DND-41 (cell line): ENCODE data around the gene ALCAM.
"Not testable (repeated sequence)": the region's sequence is repeated elsewhere in the genome, so short reads cannot be mapped to it uniquely, and the experiment has no call there.

Experiments
- ATAC-seq: fragments of 200-7000 bp; cut with Tn5 transposase; 3 replicates; pipeline ENCODE4 v1.9.1; 2021; ENCODE audit warnings: low read depth; ENCODE audit not compliant: insufficient read depth
- DNase-seq: peaks from one replicate; pipeline ENCODE4 v3.0.0-alpha.2; 2020
- H2AFZ ChIP-seq: 2 replicates; pipeline ENCODE4 v1.6.0; 2012; ENCODE audit warnings: low read depth, low read length
- H3K27ac ChIP-seq: 2 replicates; pipeline ENCODE4 v1.5.1; 2012; ENCODE audit warnings: low read length, inconsistent platforms
- H3K27me3 ChIP-seq: fragments of 200-600 bp; sonication (generic); 2 replicates; pipeline ENCODE4 v1.6.0; 2012; ENCODE audit warnings: low read length, mild to moderate bottlenecking, inconsistent platforms; ENCODE audit not compliant: insufficient read depth, poor library complexity
- H3K36me3 ChIP-seq: 2 replicates; pipeline ENCODE4 v1.5.1; 2012; ENCODE audit warnings: low read length, inconsistent platforms; ENCODE audit not compliant: insufficient read depth
- H3K4me1 ChIP-seq: 2 replicates; pipeline ENCODE4 v1.5.1; 2012; ENCODE audit warnings: mild to moderate bottlenecking, low read length; ENCODE audit not compliant: insufficient read depth
- H3K4me2 ChIP-seq: 2 replicates; pipeline ENCODE4 v1.6.0; 2012; ENCODE audit warnings: mild to moderate bottlenecking, moderate library complexity, low read length, inconsistent platforms; ENCODE audit not compliant: insufficient read depth
- H3K4me3 ChIP-seq, 2 experiments: fragments of 200-600 bp in 1 of 2; shearing (Covaris generic) in 1 of 2; 2 replicates each; pipeline ENCODE4 v1.5.1; 2012 to 2016; ENCODE audit warnings: inconsistent platforms in 2 of 2, low read length in 2 of 2, mild to moderate bottlenecking in 2 of 2, low read depth in 1 of 2, moderate library complexity in 1 of 2
- H3K79me2 ChIP-seq: 2 replicates; pipeline ENCODE4 v1.6.0; 2012; ENCODE audit warnings: low read length, inconsistent platforms; ENCODE audit not compliant: insufficient read depth
- H3K9ac ChIP-seq: 2 replicates; pipeline ENCODE4 v1.6.0; 2012; ENCODE audit warnings: low read depth, mild to moderate bottlenecking, inconsistent platforms, low read length, moderate library complexity
- H3K9me3 ChIP-seq: 2 replicates; pipeline ENCODE4 v1.5.1; 2012; ENCODE audit warnings: low read length, moderate library complexity, mild to moderate bottlenecking, inconsistent platforms; ENCODE audit not compliant: insufficient read depth, severe bottlenecking
- H4K20me1 ChIP-seq: 2 replicates; pipeline ENCODE4 v1.6.0; 2012; ENCODE audit warnings: low read length; ENCODE audit not compliant: insufficient read depth
- CTCF ChIP-seq: IDR thresholded peaks from 2 replicates; pipeline ENCODE4 v1.5.1; 2012; ENCODE audit warnings: borderline replicate concordance, low read length, moderate library complexity, mild to moderate bottlenecking; ENCODE audit not compliant: poor library complexity, severe bottlenecking; ENCODE audit errors: extremely low read depth
- EZH2 ChIP-seq: IDR thresholded peaks from 3 replicates; pipeline ENCODE4 v1.6.1; 2012; ENCODE audit warnings: borderline replicate concordance, low read depth, mild to moderate bottlenecking, moderate library complexity, low read length, inconsistent platforms; ENCODE audit not compliant: severe bottlenecking

Gene ALCAM

GRCh38 chr3:105598042-105598796 is 231.5 kb downstream of the ALCAM start:
- H3K27me3 ChIP-seq = no peaks in the 10 kb centered on the region
- no peaks in the 10 kb centered on the region for H3K79me2 ChIP-seq
- no peaks in the 10 kb centered on the region for H3K36me3 ChIP-seq
- no peak overlapping the region for H3K9ac ChIP-seq
- H3K4me2 ChIP-seq = no peak overlapping the region
- no peaks in the 10 kb centered on the region for H3K9me3 ChIP-seq
- H4K20me1 ChIP-seq = no peaks in the 10 kb centered on the region
- DNase-seq (no peak), ATAC-seq (no peak)
- H3K27ac ChIP-seq = no peak overlapping the region
- TF ChIP-seq CTCF (no peak), EZH2 (no peak)
- no peaks in the 10 kb centered on the region for H3K4me1 ChIP-seq
- no peak overlapping the region for H3K4me3 ChIP-seq
- no peak overlapping the region for H2AFZ ChIP-seq

- Histone ChIP-seq H3K4me1 (no peaks in the 10 kb centered on the region), H3K9me3 (no peaks in the 10 kb centered on the region), H3K27me3 (no peaks in the 10 kb centered on the region), H3K9ac (no peak overlapping the region), H2AFZ (no peak overlapping the region), H3K27ac (no peak overlapping the region), H3K79me2 (no peaks in the 10 kb centered on the region), H4K20me1 (no peaks in the 10 kb centered on the region), H3K4me2 (no peak overlapping the region), H3K4me3 (no peak overlapping the region), H3K36me3 (no peaks in the 10 kb centered on the region)
- ATAC-seq (no peak), DNase-seq (no peak)
- TF ChIP-seq EZH2 (no peak), CTCF (no peak)
These were observed 232.6 kb downstream of the ALCAM start for GRCh38 chr3:105599350-105599749.

GRCh38 chr3:105601756-105602155 is 235.0 kb downstream of the ALCAM start:
- not testable (repeated sequence) for DNase-seq, H3K36me3 ChIP-seq, H3K79me2 ChIP-seq, H3K9ac ChIP-seq, H3K4me3 ChIP-seq, H4K20me1 ChIP-seq, ATAC-seq, H3K4me2 ChIP-seq, H3K27me3 ChIP-seq, H2AFZ ChIP-seq, H3K9me3 ChIP-seq, H3K4me1 ChIP-seq, H3K27ac ChIP-seq

- not testable (repeated sequence) for H3K27me3 ChIP-seq, H3K9ac ChIP-seq, H3K4me3 ChIP-seq, H2AFZ ChIP-seq, DNase-seq, H3K36me3 ChIP-seq, ATAC-seq, H3K79me2 ChIP-seq, H3K9me3 ChIP-seq, H3K27ac ChIP-seq, H3K4me1 ChIP-seq, H3K4me2 ChIP-seq, H4K20me1 ChIP-seq
These were observed 235.6 kb downstream of the ALCAM start for GRCh38 chr3:105602286-105602685.

GRCh38 chr3:105603516-105603915 is 236.8 kb downstream of the ALCAM start:
- not testable (repeated sequence) for H3K27me3 ChIP-seq, H2AFZ ChIP-seq, H3K9me3 ChIP-seq, H3K79me2 ChIP-seq, H3K9ac ChIP-seq, H3K4me1 ChIP-seq, H4K20me1 ChIP-seq, ATAC-seq, H3K4me3 ChIP-seq, DNase-seq, H3K36me3 ChIP-seq, H3K4me2 ChIP-seq, H3K27ac ChIP-seq
